Colonic mucosa (tissue), 4 donors: ENCODE measurements around the gene REV3L. TPM values are rescaled to one million over a fixed set of nuclear protein-coding genes. Genes with fewer than 3 reads are reported as not detected.

Source experiments
- DNase-seq: peaks from one replicate; pipeline ENCODE4 v3.0.0-alpha.2; 2020
- H3K27ac ChIP-seq: fragments of 200-600 bp; one replicate; pipeline ENCODE4 v1.8.0; 2021
- H3K27me3 ChIP-seq: fragments of 200-600 bp; one replicate; pipeline ENCODE4 v1.8.0; 2021
- H3K36me3 ChIP-seq: fragments of 200-600 bp; one replicate; pipeline ENCODE4 v1.8.0; 2021
- H3K4me1 ChIP-seq: fragments of 200-600 bp; one replicate; pipeline ENCODE4 v1.8.0; 2021; ENCODE audit warnings: mild to moderate bottlenecking
- H3K4me3 ChIP-seq: fragments of 200-600 bp; one replicate; pipeline ENCODE4 v1.8.0; 2021
- H3K9ac ChIP-seq, 2 donors: one replicate each; pipeline ENCODE4 v1.7.0; 2013; ENCODE audit warnings: control low read depth in 2 of 2, low read depth in 2 of 2, low read length in 2 of 2
- H3K9me3 ChIP-seq: fragments of 200-600 bp; one replicate; pipeline ENCODE4 v1.8.0; 2021
- intact Hi-C: fragments of 100-400 bp; cut with DNase I; formaldehyde crosslinking; loops from one replicate; pipeline ENCODE4 v1.14.1; 2022
- total RNA-seq, 2 donors: library from RNA; stranded (reverse); fragmentation: NEBNext Ultra II Directional in 1 of 2; extraction: Animal tissue kit (Norgen Biotek cat#: 25700) in 1 of 2; gene quantifications; one replicate each; pipeline ENCODE4 v1.2.1, GENCODE V29; 2021
- TF ChIP-seq, protein P1 (sequence below): fragments of 200-600 bp; IDR thresholded peaks from one replicate; pipeline ENCODE4 v1.8.0; 2022; ENCODE audit warnings: antibody characterized with exemption, mild to moderate bottlenecking
- donor health status: healthy.
- donor health status: DM: no; HTN: no; CAD: no.
- donor health status: DM: no; HTN: no; CAD: no.

REV3L gene
- total RNA-seq, 2 donors from 2014 or later: 16.7 to 20.8 TPM

GRCh38 chr6:111444794-111445193 is 38.2 kb downstream of the REV3L start:
- intact Hi-C loops: no loop called here
- H3K9ac ChIP-seq: no peak overlapping the region
- no peak for DNase-seq
- no peaks in the 10 kb centered on the region for H3K9me3 ChIP-seq
- no peak overlapping the region for H3K27ac ChIP-seq
- TF ChIP-seq, protein P1, sequence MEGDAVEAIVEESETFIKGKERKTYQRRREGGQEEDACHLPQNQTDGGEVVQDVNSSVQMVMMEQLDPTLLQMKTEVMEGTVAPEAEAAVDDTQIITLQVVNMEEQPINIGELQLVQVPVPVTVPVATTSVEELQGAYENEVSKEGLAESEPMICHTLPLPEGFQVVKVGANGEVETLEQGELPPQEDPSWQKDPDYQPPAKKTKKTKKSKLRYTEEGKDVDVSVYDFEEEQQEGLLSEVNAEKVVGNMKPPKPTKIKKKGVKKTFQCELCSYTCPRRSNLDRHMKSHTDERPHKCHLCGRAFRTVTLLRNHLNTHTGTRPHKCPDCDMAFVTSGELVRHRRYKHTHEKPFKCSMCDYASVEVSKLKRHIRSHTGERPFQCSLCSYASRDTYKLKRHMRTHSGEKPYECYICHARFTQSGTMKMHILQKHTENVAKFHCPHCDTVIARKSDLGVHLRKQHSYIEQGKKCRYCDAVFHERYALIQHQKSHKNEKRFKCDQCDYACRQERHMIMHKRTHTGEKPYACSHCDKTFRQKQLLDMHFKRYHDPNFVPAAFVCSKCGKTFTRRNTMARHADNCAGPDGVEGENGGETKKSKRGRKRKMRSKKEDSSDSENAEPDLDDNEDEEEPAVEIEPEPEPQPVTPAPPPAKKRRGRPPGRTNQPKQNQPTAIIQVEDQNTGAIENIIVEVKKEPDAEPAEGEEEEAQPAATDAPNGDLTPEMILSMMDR: no peak
- H3K4me3 ChIP-seq: no peak overlapping the region
- H3K36me3 ChIP-seq: no peaks in the 10 kb centered on the region
- H3K27me3 ChIP-seq: no peaks in the 10 kb centered on the region
- H3K4me1 ChIP-seq: no peaks in the 10 kb centered on the region

GRCh38 chr6:111441678-111442243 is 41.3 kb downstream of the REV3L start:
- TF ChIP-seq, protein P1: no peak
- no peaks in the 10 kb centered on the region for H3K4me1 ChIP-seq
- intact Hi-C loops: no loop called here
- no peak overlapping the region for H3K4me3 ChIP-seq
- H3K9me3 ChIP-seq: no peaks in the 10 kb centered on the region
- no peaks in the 10 kb centered on the region for H3K27me3 ChIP-seq
- no peak for DNase-seq
- H3K27ac ChIP-seq: no peak overlapping the region
- no peak overlapping the region for H3K9ac ChIP-seq
- no peaks in the 10 kb centered on the region for H3K36me3 ChIP-seq

DNA sequence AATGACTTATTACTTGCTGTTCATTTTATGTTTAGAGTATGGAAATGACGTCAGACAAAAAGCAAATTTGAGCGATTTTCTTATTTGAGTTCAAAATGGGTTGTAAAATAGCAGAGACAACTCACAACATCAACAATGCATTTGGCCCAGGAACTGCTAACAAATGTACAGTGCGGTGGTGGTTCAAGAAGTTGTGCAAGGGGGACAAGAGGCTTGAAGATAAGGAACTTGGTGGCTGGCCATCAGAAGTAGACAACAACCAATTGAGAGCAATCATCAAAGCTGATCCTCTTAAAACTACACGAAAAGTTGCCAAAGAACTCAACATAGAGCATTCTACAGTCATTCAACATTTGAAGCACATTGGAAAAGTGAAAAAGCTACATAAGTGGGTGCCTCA is 43.8 kb downstream of the REV3L start:
- no peak for DNase-seq
- Histone ChIP-seq H3K27me3 (no peaks in the 10 kb centered on the region), H3K36me3 (no peaks in the 10 kb centered on the region), H3K4me3 (no peak overlapping the region), H3K27ac (no peak overlapping the region), H3K9me3 (no peaks in the 10 kb centered on the region), H3K4me1 (no peaks in the 10 kb centered on the region), H3K9ac (no peak overlapping the region)
- TF ChIP-seq, protein P1: no peak
- intact Hi-C loops: no loop called here

GRCh38 chr6:111437573-111437972 is 45.4 kb downstream of the REV3L start:
- intact Hi-C loops: no loop called here
- H3K36me3 ChIP-seq: no peaks in the 10 kb centered on the region
- no peak for DNase-seq
- no peak overlapping the region for H3K9ac ChIP-seq
- H3K4me1 ChIP-seq: no peaks in the 10 kb centered on the region
- no peak overlapping the region for H3K27ac ChIP-seq
- H3K4me3 ChIP-seq: no peak overlapping the region
- no peaks in the 10 kb centered on the region for H3K9me3 ChIP-seq
- TF ChIP-seq, protein P1: no peak
- H3K27me3 ChIP-seq: no peaks in the 10 kb centered on the region

DNA sequence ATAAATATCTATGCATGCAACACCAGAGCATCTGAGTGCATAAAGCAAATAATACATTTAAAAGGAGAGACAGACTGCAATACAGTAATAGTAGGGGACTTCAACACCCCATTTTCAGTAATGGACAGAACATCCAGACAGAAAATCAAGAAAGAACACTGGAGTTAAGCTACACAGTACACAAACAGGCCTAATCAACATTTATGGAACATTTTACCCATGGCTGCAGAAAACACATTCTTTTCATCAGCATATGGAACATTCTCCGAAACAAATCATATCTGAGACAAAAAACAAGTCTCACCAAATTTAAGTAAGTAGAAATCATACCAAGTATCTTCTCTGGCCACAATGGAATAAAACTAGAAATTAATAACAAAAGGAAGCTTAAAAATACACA is 50.5 kb downstream of the REV3L start:
- H3K36me3 ChIP-seq: no peaks in the 10 kb centered on the region
- intact Hi-C loops: no loop called here
- no peaks in the 10 kb centered on the region for H3K9me3 ChIP-seq
- no peak overlapping the region for H3K4me3 ChIP-seq
- no peak overlapping the region for H3K9ac ChIP-seq
- H3K27me3 ChIP-seq: no peaks in the 10 kb centered on the region
- no peaks in the 10 kb centered on the region for H3K4me1 ChIP-seq
- DNase-seq: no peak
- no peak overlapping the region for H3K27ac ChIP-seq
- TF ChIP-seq, protein P1: no peak
